H9 (cell line): ENCODE data around the gene CNRIP1. TPM values are rescaled to one million over a fixed set of nuclear protein-coding genes. Genes with fewer than 3 reads are reported as not detected.

Experiments
- DNase-seq: peaks from one replicate; pipeline ENCODE4 v3.0.0-alpha.2; 2017
- H2AFZ ChIP-seq: one replicate; pipeline ENCODE4 v1.6.1; 2013; ENCODE audit warnings: mild to moderate bottlenecking, low read length, control low read depth, moderate library complexity
- H2AK5ac ChIP-seq: 2 replicates; pipeline ENCODE4 v1.6.1; 2013; ENCODE audit warnings: low read length, control low read depth, mixed read lengths; ENCODE audit not compliant: insufficient read length
- H2BK120ac ChIP-seq: one replicate; pipeline ENCODE4 v1.6.1; 2013; ENCODE audit warnings: low read depth, mild to moderate bottlenecking, low read length, control low read depth, inconsistent platforms; ENCODE audit not compliant: poor library complexity, severe bottlenecking
- H2BK12ac ChIP-seq: 2 replicates; pipeline ENCODE4 v1.6.1; 2013; ENCODE audit warnings: low read length, control low read depth, mixed read lengths, low read depth; ENCODE audit not compliant: insufficient read length
- H2BK15ac ChIP-seq: 2 replicates; pipeline ENCODE4 v1.6.1; 2013; ENCODE audit warnings: low read depth, low read length, control low read depth
- H2BK20ac ChIP-seq: one replicate; pipeline ENCODE4 v1.6.1; 2013; ENCODE audit warnings: low read depth, mild to moderate bottlenecking, low read length, control low read depth, inconsistent platforms; ENCODE audit not compliant: poor library complexity, severe bottlenecking
- H2BK5ac ChIP-seq: 2 replicates; pipeline ENCODE4 v1.6.1; 2013; ENCODE audit warnings: low read length, control low read depth, mixed read lengths; ENCODE audit not compliant: insufficient read length
- H3K14ac ChIP-seq: 2 replicates; pipeline ENCODE4 v1.6.1; 2013; ENCODE audit warnings: low read length, control low read depth; ENCODE audit not compliant: insufficient read depth
- H3K18ac ChIP-seq: 2 replicates; pipeline ENCODE4 v1.6.1; 2013; ENCODE audit warnings: low read depth, mild to moderate bottlenecking, mixed read lengths, low read length, control low read depth; ENCODE audit not compliant: insufficient read length
- H3K23ac ChIP-seq: 2 replicates; pipeline ENCODE4 v1.6.1; 2013; ENCODE audit warnings: low read length, control low read depth, mixed read lengths, low read depth; ENCODE audit not compliant: insufficient read length
- H3K23me2 ChIP-seq: 2 replicates; pipeline ENCODE4 v1.6.1; 2013; ENCODE audit warnings: low read depth, mild to moderate bottlenecking, mixed read lengths, low read length, control low read depth; ENCODE audit not compliant: insufficient read length, poor library complexity, severe bottlenecking
- H3K27ac ChIP-seq: 2 replicates; pipeline ENCODE4 v1.5.1; 2013; ENCODE audit warnings: low read length, control low read depth, mixed read lengths, low read depth; ENCODE audit not compliant: insufficient read length
- H3K27me3 ChIP-seq: 2 replicates; pipeline ENCODE4 v1.6.1; 2013; ENCODE audit warnings: low read length, control low read depth, inconsistent platforms; ENCODE audit not compliant: insufficient read depth
- H3K4ac ChIP-seq: 2 replicates; pipeline ENCODE4 v1.6.1; 2013; ENCODE audit warnings: low read depth, mild to moderate bottlenecking, control low read depth, inconsistent platforms, low read length, moderate library complexity
- H3K4me1 ChIP-seq: 2 replicates; pipeline ENCODE4 v1.6.1; 2013; ENCODE audit warnings: low read length, control low read depth, inconsistent platforms; ENCODE audit not compliant: insufficient read depth
- H3K4me2 ChIP-seq: 2 replicates; pipeline ENCODE4 v1.6.1; 2013; ENCODE audit warnings: low read length, control low read depth, mixed read lengths; ENCODE audit not compliant: insufficient read length, insufficient read depth
- H3K56ac ChIP-seq: 2 replicates; pipeline ENCODE4 v1.6.1; 2013; ENCODE audit warnings: low read depth, mild to moderate bottlenecking, mixed read lengths, low read length, control low read depth; ENCODE audit not compliant: insufficient read length
- H3K79me1 ChIP-seq: 2 replicates; pipeline ENCODE4 v1.6.1; 2013; ENCODE audit warnings: low read depth, mild to moderate bottlenecking, moderate library complexity, low read length, control low read depth, inconsistent platforms; ENCODE audit not compliant: insufficient read depth, poor library complexity, severe bottlenecking
- H3K79me2 ChIP-seq: 2 replicates; pipeline ENCODE4 v1.6.1; 2013; ENCODE audit warnings: low read length, control low read depth, inconsistent platforms; ENCODE audit not compliant: insufficient read depth
- H3K9ac ChIP-seq: 2 replicates; pipeline ENCODE4 v1.6.1; 2013; ENCODE audit warnings: low read length, control low read depth, mixed read lengths; ENCODE audit not compliant: insufficient read length; ENCODE audit errors: extremely low read depth
- H3K9me3 ChIP-seq: one replicate; pipeline ENCODE4 v1.6.1; 2013; ENCODE audit warnings: low read depth, low read length, inconsistent platforms; ENCODE audit not compliant: control insufficient read depth
- H3T11ph ChIP-seq: one replicate; pipeline ENCODE4 v1.6.1; 2013; ENCODE audit warnings: mild to moderate bottlenecking, low read length, control low read depth, inconsistent platforms
- H4K20me1 ChIP-seq: one replicate; pipeline ENCODE4 v1.6.1; 2013; ENCODE audit not compliant: control insufficient read depth, insufficient read length, insufficient read depth
- H4K5ac ChIP-seq: 2 replicates; pipeline ENCODE4 v1.6.1; 2013; ENCODE audit warnings: low read depth, mild to moderate bottlenecking, mixed read lengths, low read length, control low read depth; ENCODE audit not compliant: insufficient read length
- H4K8ac ChIP-seq: replicated peaks from 2 replicates; pipeline ENCODE4 v1.6.1; 2013; ENCODE audit warnings: low read length, control low read depth, mixed read lengths, low read depth; ENCODE audit not compliant: insufficient read length
- H4K91ac ChIP-seq: 2 replicates; pipeline ENCODE4 v1.6.1; 2013; ENCODE audit warnings: low read depth, mild to moderate bottlenecking, moderate library complexity, mixed read lengths, low read length, control low read depth; ENCODE audit not compliant: insufficient read length
- H3K27ac Mint-ChIP-seq, 3 experiments: 2 replicates in 2 of 3; 3 replicates in 1 of 3; pipeline ENCODE4 v1.8.0; 2020 to 2021; ENCODE audit warnings: mixed read lengths in 3 of 3, mild to moderate bottlenecking in 1 of 3, moderate library complexity in 1 of 3
- H3K27me3 Mint-ChIP-seq: 2 replicates; pipeline ENCODE4 v1.8.0; 2021; ENCODE audit warnings: low read depth, mild to moderate bottlenecking, moderate library complexity, mixed read lengths
- H3K36me3 Mint-ChIP-seq, 3 experiments: 2 replicates in 2 of 3; 3 replicates in 1 of 3; pipeline ENCODE4 v1.8.0; 2020 to 2021; ENCODE audit warnings: low read depth in 3 of 3, mixed read lengths in 3 of 3; ENCODE audit not compliant: insufficient read depth in 1 of 3
- H3K4me1 Mint-ChIP-seq, 2 experiments: 2 replicates each; pipeline ENCODE4 v1.8.0; 2020; ENCODE audit warnings: mixed read lengths in 2 of 2
- H3K4me3 Mint-ChIP-seq, 2 experiments: 2 replicates in 1 of 2; 3 replicates in 1 of 2; pipeline ENCODE4 v1.8.0; 2020 to 2021; ENCODE audit warnings: mild to moderate bottlenecking in 2 of 2, mixed read lengths in 2 of 2, moderate library complexity in 1 of 2
- H3K9me3 Mint-ChIP-seq, 2 experiments: 2 replicates in 1 of 2; 3 replicates in 1 of 2; pipeline ENCODE4 v1.8.0; 2020; ENCODE audit warnings: mild to moderate bottlenecking in 2 of 2, mixed read lengths in 2 of 2, moderate library complexity in 1 of 2
- CTCF ChIP-seq: fragments of 200-600 bp; sonication (generic); conservative IDR thresholded peaks from 3 replicates; pipeline ENCODE4 v1.8.0; 2021; ENCODE audit warnings: antibody characterized with exemption, mild to moderate bottlenecking
- WGBS: extraction: QIAGEN DNeasy Blood & Tissue Kit; methylation state at CpG from one replicate; pipeline ENCODE4 v1.1.7; 2013; ENCODE audit warnings: missing lambda C conversion rate, low lambda C conversion rate, mixed read lengths; ENCODE audit not compliant: insufficient read length; ENCODE audit errors: extremely low coverage; 5-methylcytosine and 5-hydroxymethylcytosine counted together
- total RNA-seq: library from RNA; stranded (reverse); gene quantifications from 2 replicates; pipeline ENCODE4 v1.2.1, GENCODE V29; 2021

CNRIP1 gene
- total RNA-seq, 1 experiment from 2014 or later = 0.70 TPM

GRCh38 chr2:68244456-68244855, 75.3 kb downstream of the CNRIP1 start:
- DNase-seq = no peak
- H3K9ac ChIP-seq = no peak overlapping the region
- no peaks in the 10 kb centered on the region for H3K27me3 Mint-ChIP-seq
- no peaks in the 10 kb centered on the region for H3K23me2 ChIP-seq
- no peak overlapping the region for H3K27ac ChIP-seq
- no peak overlapping the region for H2BK15ac ChIP-seq
- no peak overlapping the region for H4K91ac ChIP-seq
- H3K36me3 Mint-ChIP-seq = peaks cover 0 to under 1% (median 0%) of the 10 kb centered on the region in 3 experiments; a peak in 1 of 7 replicates
- no peak overlapping the region for H3K23ac ChIP-seq
- no peak overlapping the region for H3K27ac Mint-ChIP-seq
- no peak overlapping the region for H2BK5ac ChIP-seq
- H3K14ac ChIP-seq = no peak overlapping the region
- H3K4ac ChIP-seq = no peak overlapping the region
- H3K18ac ChIP-seq = no peak overlapping the region
- no peak overlapping the region for H2AK5ac ChIP-seq
- H4K20me1 ChIP-seq = no peaks in the 10 kb centered on the region
- peaks cover 3% of the 10 kb centered on the region for H3K79me1 ChIP-seq
- no peak overlapping the region for H3K4me3 Mint-ChIP-seq
- peaks cover 72% of the 10 kb centered on the region for H3K79me2 ChIP-seq
- peaks cover 6% of the 10 kb centered on the region for H3K4me1 ChIP-seq
- H3K4me2 ChIP-seq = no peak overlapping the region
- WGBS = no CpG with 5 or more reads among the region's 2 CpGs
- H2BK20ac ChIP-seq = no peak overlapping the region
- no peaks in the 10 kb centered on the region for H3K9me3 ChIP-seq
- no peak overlapping the region for H3T11ph ChIP-seq
- H4K5ac ChIP-seq = no peak overlapping the region
- H4K8ac ChIP-seq = no peak overlapping the region
- H3K56ac ChIP-seq = no peak overlapping the region
- no peaks in the 10 kb centered on the region for H3K9me3 Mint-ChIP-seq
- H3K27me3 ChIP-seq = no peaks in the 10 kb centered on the region
- no peak overlapping the region for H2BK12ac ChIP-seq
- H2BK120ac ChIP-seq = no peak overlapping the region
- peak; percentile 38; the same call in 1 of the 3 replicates for TF ChIP-seq CTCF
- peaks cover 17 to 19% of the 10 kb centered on the region in 2 experiments for H3K4me1 Mint-ChIP-seq
- no peak overlapping the region for H2AFZ ChIP-seq

Other genes with a start within 250 kb of the CNRIP1 start
- gene PNO1, start 162.1 kb downstream of the CNRIP1 start, total RNA-seq = 46.4 and 46.5 TPM in 2 replicates
- gene PPP3R1, start 67.4 kb downstream of the CNRIP1 start, total RNA-seq = 71.8 and 74.2 TPM in 2 replicates
- not detected in 2 replicates for gene PLEK, start 45.3 kb upstream of the CNRIP1 start, total RNA-seq
- gene FBXO48, start 147.3 kb upstream of the CNRIP1 start, total RNA-seq = 1.3 and 1.4 TPM in 2 replicates
- 3.6 and 3.7 TPM in 2 replicates for gene APLF, start 147.6 kb upstream of the CNRIP1 start, total RNA-seq